ENCODE measurements around the gene AMBRA1.

AMBRA1 gene

DNA sequence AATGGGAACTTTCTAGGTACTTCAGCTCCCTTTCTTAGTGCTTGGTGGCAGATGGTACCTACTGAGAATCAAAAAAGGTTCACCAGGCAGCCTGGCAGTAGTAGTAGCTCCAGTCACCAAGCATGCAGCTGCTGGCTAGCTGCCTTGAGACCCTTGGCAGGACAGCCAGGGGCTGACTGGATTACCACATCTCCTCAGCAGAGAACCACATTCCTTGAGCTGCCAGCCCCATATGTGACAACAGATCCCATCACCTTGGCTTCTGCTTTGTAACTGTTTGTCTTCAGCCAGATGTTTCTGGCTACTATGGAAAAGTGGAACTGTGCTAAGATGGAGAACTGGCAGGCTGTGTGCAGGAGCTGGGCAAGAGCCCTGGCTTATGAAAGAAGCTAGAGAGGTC is 162.6 kb downstream of the AMBRA1 start:
- H2AFZ ChIP-seq (ENCODE audit: low read depth, low read length): no peak overlapping the region
- H3K4me1 ChIP-seq (ENCODE audit: insufficient read depth, low read length): no peaks in the 10 kb centered on the region
- no peaks in the 10 kb centered on the region for H3K27me3 ChIP-seq (ENCODE audit: insufficient read depth, low read length)
- no peaks in the 10 kb centered on the region for H3K9me3 ChIP-seq (ENCODE audit: low read length)
- H3K4me3 ChIP-seq (ENCODE audit: low read length): no peak overlapping the region
- H3K36me3 ChIP-seq (ENCODE audit: insufficient read depth, low read length): peaks cover 44% of the 10 kb centered on the region

DNA sequence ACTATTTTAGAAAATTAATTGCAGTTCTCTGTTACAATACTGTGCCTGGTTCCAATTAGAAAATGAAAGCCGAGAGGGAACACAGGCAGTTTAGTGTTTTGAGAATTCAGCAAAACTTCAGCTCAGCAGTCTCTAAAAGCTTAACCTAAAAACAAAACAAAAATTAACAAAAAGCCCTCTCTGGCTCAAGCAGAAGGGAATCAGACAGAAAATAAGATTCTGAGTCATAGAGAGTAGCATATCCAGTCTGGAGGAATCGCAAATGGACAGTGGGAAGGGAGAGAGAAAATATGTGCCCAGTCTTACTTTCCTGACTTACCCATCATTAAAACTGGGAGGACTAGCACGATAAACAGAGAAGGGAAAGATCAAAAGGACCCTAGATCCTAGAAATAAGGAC is 164.1 kb downstream of the AMBRA1 start:
- H3K4me3 ChIP-seq (ENCODE audit: low read length): no peak overlapping the region
- H3K4me1 ChIP-seq (ENCODE audit: insufficient read depth, low read length): no peaks in the 10 kb centered on the region
- peaks cover 39% of the 10 kb centered on the region for H3K36me3 ChIP-seq (ENCODE audit: insufficient read depth, low read length)
- no peaks in the 10 kb centered on the region for H3K9me3 ChIP-seq (ENCODE audit: low read length)
- H2AFZ ChIP-seq (ENCODE audit: low read depth, low read length): no peak overlapping the region
- no peaks in the 10 kb centered on the region for H3K27me3 ChIP-seq (ENCODE audit: insufficient read depth, low read length)

DNA sequence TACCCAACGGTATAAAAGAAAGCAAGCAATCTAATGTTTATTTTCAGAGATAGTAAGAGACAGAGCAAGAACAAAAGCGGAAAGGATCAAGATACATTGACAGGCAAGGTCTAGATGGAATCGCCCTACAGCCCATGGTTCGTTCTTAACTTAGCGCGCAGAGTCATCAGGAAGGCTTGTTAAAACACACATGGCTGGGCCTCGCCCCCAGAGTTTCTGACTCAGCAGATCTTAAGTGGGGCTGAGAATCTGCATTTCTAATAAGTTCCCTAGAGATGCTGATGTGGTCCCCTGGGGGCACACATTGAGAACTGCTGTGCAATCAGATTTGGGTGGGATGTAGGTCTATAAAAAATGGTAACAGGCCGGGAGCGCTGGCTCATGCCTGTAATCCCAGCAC is 166.5 kb downstream of the AMBRA1 start:
- H2AFZ ChIP-seq (ENCODE audit: low read depth, low read length): no peak overlapping the region
- H3K9me3 ChIP-seq (ENCODE audit: low read length): no peaks in the 10 kb centered on the region

DNA sequence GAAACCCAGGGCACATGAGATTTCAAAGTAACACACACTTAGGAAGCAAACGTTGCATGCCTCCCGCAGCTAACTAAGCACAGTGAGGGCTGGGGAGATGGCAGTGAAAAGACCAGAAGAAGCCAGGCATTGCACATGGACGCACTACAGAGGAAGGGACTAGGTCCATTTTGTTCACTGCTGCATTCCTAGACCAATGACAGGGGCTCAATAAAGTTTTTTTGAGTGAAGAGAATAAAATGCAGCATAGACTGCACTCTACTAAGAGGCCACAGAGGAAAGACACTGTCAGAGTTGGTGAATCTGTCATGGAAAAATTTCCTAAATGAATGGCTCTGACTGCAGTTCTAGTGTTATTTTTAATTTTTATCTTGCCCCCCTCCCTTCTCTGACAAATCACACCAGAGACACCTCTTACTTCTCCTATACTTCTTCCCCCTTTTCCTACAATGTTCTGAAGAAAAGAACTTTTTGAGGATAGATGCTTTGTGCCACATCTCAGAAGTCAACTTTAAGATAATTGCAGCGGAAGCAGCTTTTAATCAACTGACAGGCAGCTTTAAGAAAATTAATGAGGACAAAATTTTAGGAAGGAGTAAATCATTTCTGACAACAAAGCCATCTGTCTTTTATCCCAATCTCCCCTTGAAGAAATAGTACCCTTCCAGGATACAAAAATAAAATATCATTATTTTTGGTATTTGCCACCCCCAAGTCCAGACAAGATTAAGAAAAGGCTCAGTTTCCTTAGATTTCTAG is 167.4 kb downstream of the AMBRA1 start:
- no peak overlapping the region for H2AFZ ChIP-seq (ENCODE audit: low read depth, low read length)
- H3K27me3 ChIP-seq (ENCODE audit: insufficient read depth, low read length): no peaks in the 10 kb centered on the region
- H3K36me3 ChIP-seq (ENCODE audit: insufficient read depth, low read length): peaks cover 17% of the 10 kb centered on the region

More for the DNA sequence above, 166.5 kb downstream of the AMBRA1 start:
- no peak overlapping the region for H3K4me3 ChIP-seq (ENCODE audit: low read length)
- peaks cover 25% of the 10 kb centered on the region for H3K36me3 ChIP-seq (ENCODE audit: insufficient read depth, low read length)
- H3K4me1 ChIP-seq (ENCODE audit: insufficient read depth, low read length): no peaks in the 10 kb centered on the region
- H3K27me3 ChIP-seq (ENCODE audit: insufficient read depth, low read length): no peaks in the 10 kb centered on the region

DNA sequence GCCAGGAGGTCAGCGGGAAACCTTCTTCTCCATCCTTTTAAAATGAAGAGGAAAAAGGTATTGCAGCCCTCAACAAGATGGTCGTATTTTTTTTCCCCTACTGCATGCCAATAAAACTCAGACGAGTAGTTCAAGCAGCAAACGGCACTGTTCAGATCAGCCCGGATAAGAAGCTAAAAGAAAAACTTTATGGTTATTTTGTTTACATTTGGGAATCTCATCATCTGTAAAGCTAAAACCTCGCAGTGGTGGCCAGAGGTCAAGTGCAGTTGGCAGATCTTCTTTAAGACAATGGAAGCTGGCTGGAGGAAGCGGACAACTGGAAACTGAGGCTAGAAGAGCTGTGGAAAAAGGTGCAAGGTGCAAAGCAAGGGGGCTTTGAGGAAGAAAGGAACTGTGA is 171.2 kb downstream of the AMBRA1 start:
- Histone ChIP-seq H3K9me3 (ENCODE audit: low read length) (no peaks in the 10 kb centered on the region), H2AFZ (ENCODE audit: low read depth, low read length) (no peak overlapping the region), H3K27me3 (ENCODE audit: insufficient read depth, low read length) (no peaks in the 10 kb centered on the region), H3K4me1 (ENCODE audit: insufficient read depth, low read length) (peaks cover 8% of the 10 kb centered on the region), H3K36me3 (ENCODE audit: insufficient read depth, low read length) (peaks cover 9% of the 10 kb centered on the region), H3K4me3 (ENCODE audit: low read length) (no peak overlapping the region)

More for the DNA sequence above, 167.4 kb downstream of the AMBRA1 start:
- no peak overlapping the region for H3K4me3 ChIP-seq (ENCODE audit: low read length)
- H3K9me3 ChIP-seq (ENCODE audit: low read length): no peaks in the 10 kb centered on the region
- H3K4me1 ChIP-seq (ENCODE audit: insufficient read depth, low read length): no peaks in the 10 kb centered on the region

DNA sequence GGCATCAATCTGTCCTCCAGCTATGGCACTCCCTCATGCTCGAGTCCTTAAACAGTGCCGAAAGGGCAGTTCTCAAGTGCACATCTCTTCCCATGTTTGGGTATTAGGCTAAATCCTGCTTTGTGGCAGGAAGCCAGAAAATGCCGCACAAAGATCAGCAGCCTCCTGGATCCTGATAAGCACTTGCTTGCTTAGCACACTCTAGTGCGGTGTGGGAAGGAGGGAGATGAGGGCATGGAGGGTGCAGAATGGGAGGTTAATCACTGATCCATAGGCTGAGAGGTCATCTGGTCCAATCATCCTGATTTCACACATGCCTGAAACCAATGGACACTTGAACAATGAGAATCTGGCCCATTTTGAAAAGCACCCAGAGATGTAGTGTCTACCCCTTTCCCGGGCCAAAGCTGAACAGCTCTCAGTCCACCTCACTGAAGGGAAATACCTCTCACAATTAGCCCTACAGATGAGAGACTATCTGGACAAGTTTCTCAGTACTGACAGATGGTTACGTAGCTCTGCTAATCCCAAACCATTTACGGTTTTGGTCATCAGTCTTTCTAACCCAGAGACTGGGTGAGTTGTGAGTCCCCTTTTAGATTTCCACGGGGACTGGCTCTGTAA is 172.5 kb downstream of the AMBRA1 start:
- H3K36me3 ChIP-seq (ENCODE audit: insufficient read depth, low read length): peaks cover 20% of the 10 kb centered on the region
- no peak overlapping the region for H3K4me3 ChIP-seq (ENCODE audit: low read length)
- H3K4me1 ChIP-seq (ENCODE audit: insufficient read depth, low read length): peaks cover 8% of the 10 kb centered on the region
- H3K27me3 ChIP-seq (ENCODE audit: insufficient read depth, low read length): no peaks in the 10 kb centered on the region
- H3K9me3 ChIP-seq (ENCODE audit: low read length): no peaks in the 10 kb centered on the region
- no peak overlapping the region for H2AFZ ChIP-seq (ENCODE audit: low read depth, low read length)

DNA sequence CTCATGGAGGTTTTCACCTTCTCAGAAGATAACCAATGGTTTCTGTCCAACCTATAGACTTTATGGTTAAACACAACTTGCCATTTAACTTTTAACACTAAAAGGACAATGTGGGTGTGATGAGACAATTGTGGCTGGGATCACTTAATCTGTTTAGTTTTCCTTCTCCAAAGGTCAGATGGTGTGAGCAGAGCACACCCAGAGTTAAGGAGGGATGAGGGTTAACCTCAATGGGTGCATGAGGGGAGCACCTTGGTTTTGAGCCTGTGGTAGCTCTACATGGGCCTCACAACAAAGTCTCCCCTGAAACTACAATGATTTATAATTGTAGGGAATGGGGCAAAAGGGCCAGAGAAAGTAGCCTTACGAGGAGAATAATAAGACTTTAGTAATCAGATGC is 173.3 kb downstream of the AMBRA1 start:
- peaks cover 8% of the 10 kb centered on the region for H3K4me1 ChIP-seq (ENCODE audit: insufficient read depth, low read length)
- H3K9me3 ChIP-seq (ENCODE audit: low read length): no peaks in the 10 kb centered on the region
- H3K4me3 ChIP-seq (ENCODE audit: low read length): no peak overlapping the region
- peaks cover 29% of the 10 kb centered on the region for H3K36me3 ChIP-seq (ENCODE audit: insufficient read depth, low read length)
- H2AFZ ChIP-seq (ENCODE audit: low read depth, low read length): no peak overlapping the region
- no peaks in the 10 kb centered on the region for H3K27me3 ChIP-seq (ENCODE audit: insufficient read depth, low read length)

DNA sequence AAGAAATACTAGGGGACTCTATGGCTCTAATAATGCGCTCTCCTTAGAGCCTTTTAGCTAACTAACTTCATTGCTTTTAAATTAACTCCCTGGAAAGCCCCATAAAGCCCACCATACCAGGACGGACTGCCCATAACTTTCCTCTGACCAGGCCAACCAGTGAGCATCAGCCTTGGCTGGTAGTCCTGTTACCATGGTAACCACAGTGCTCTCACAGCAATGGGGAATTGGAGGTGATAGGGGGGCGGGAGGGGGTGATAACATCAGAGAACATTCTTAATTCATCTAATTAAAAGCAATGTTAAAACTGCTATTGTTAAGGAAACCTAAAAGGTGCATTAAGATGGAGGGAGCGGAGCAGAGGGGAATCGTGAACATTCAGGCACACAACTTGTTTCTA is 175.1 kb downstream of the AMBRA1 start:
- Histone ChIP-seq H3K4me3 (ENCODE audit: low read length) (no peak overlapping the region), H3K4me1 (ENCODE audit: insufficient read depth, low read length) (peaks cover 8% of the 10 kb centered on the region), H2AFZ (ENCODE audit: low read depth, low read length) (no peak overlapping the region), H3K27me3 (ENCODE audit: insufficient read depth, low read length) (no peaks in the 10 kb centered on the region), H3K36me3 (ENCODE audit: insufficient read depth, low read length) (peaks cover 46% of the 10 kb centered on the region), H3K9me3 (ENCODE audit: low read length) (no peaks in the 10 kb centered on the region)

DNA sequence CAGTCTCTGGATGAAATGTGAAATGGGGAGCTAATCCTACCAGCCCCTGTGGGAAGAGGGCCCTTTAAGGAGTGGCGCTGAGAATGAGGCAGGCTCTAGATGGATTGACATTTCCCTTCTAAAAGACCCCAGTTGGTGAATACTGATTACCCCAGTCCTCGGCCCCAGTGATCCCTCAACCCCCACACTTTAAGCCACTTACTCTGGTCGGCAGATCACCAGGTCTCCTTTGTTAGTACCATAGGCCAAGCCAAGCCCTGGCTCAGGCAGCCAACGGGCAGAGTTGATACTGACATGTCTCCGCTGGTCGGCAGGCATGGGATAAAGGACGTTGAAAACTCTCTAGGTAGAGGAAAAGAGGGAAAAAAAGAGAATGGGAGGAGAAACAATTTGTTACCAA is 176.1 kb downstream of the AMBRA1 start:
- Histone ChIP-seq H3K9me3 (ENCODE audit: low read length) (no peaks in the 10 kb centered on the region), H2AFZ (ENCODE audit: low read depth, low read length) (no peak overlapping the region), H3K36me3 (ENCODE audit: insufficient read depth, low read length) (peaks cover 47% of the 10 kb centered on the region), H3K27me3 (ENCODE audit: insufficient read depth, low read length) (no peaks in the 10 kb centered on the region), H3K4me1 (ENCODE audit: insufficient read depth, low read length) (peaks cover 8% of the 10 kb centered on the region), H3K4me3 (ENCODE audit: low read length) (no peak overlapping the region)

DNA sequence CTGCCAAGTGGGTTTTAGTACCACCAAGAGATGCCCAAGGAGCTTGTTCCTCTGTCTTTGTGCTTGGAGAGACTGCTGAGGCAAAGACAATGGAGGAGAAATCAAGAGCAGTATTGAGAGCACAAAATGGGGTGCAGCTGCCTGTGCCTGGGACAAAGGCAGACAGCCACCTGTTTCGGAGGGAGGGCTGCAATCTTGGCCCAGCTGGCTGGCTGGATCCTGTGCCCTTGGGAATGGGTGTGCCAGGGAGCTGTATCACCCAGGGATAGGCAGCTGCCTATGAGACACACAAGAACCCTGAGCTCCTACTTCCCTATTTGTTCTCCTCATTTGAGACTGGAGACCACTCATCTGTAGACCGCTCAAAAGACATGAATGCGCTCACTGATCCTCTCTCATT is 178.9 kb downstream of the AMBRA1 start:
- H3K9me3 ChIP-seq (ENCODE audit: low read length): no peaks in the 10 kb centered on the region
- H3K36me3 ChIP-seq (ENCODE audit: insufficient read depth, low read length): peaks cover 46% of the 10 kb centered on the region
- peaks cover 8% of the 10 kb centered on the region for H3K4me1 ChIP-seq (ENCODE audit: insufficient read depth, low read length)
- no peak overlapping the region for H3K4me3 ChIP-seq (ENCODE audit: low read length)
- H3K27me3 ChIP-seq (ENCODE audit: insufficient read depth, low read length): no peaks in the 10 kb centered on the region
- H2AFZ ChIP-seq (ENCODE audit: low read depth, low read length): no peak overlapping the region

DNA sequence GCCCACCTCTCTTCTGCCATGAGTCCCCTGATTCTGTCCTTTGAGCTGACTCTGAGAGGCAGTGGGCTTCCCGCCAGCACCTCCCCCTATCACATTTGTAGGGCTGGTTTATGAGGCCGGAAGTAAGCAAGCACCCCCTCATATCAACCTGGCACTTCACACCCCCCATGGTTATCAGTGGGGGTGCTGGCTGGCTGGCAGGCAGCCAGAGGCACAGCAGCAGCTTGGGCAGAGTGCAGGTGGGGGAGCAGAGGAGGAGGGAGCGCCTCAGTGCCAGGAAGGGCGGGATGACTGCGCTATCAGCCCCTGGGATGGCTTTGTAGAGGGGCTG is 179.4 kb downstream of the AMBRA1 start:
- peaks cover 43% of the 10 kb centered on the region for H3K36me3 ChIP-seq (ENCODE audit: insufficient read depth, low read length)

DNA sequence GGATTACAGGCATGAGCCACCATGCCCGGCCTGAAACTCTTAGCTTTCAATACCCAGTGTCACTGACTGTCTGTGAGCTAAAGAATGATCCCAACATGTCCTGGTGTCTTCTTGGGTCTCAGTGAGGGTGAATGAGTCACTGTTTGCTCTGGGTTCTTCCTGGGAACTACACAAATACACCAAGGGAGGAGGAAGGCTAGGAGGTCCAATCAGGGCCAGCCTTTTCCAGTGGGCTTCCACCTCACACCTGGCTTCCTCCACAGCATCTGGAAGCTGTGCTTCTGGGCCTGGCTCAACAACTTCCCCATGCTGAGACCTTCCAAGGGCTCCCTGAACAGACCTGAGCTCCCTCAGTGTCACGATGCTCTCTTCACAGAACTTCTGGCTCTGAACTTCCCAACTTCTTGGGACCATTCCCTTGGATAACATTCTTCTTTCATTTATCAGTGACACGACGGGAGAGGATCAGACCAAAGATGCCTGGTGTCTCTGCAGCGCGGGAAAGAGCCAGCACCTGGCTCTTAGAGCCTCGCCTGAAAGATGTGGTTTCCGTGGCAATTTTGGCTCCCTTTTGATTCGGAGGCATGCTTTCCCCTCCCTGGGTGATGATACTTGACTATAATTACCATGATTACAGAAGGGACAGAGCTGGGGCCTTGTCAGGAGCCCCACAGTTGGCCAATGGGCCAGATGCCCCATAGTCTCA is 179.9 kb downstream of the AMBRA1 start:
- Histone ChIP-seq H3K27me3 (ENCODE audit: insufficient read depth, low read length) (no peaks in the 10 kb centered on the region), H2AFZ (ENCODE audit: low read depth, low read length) (no peak overlapping the region), H3K36me3 (ENCODE audit: insufficient read depth, low read length) (peaks cover 43% of the 10 kb centered on the region), H3K9me3 (ENCODE audit: low read length) (no peaks in the 10 kb centered on the region), H3K4me1 (ENCODE audit: insufficient read depth, low read length) (peaks cover 8% of the 10 kb centered on the region), H3K4me3 (ENCODE audit: low read length) (no peak overlapping the region)

More for the DNA sequence above, 179.4 kb downstream of the AMBRA1 start:
- Histone ChIP-seq H3K27me3 (ENCODE audit: insufficient read depth, low read length) (no peaks in the 10 kb centered on the region), H2AFZ (ENCODE audit: low read depth, low read length) (no peak overlapping the region), H3K4me3 (ENCODE audit: low read length) (no peak overlapping the region), H3K4me1 (ENCODE audit: insufficient read depth, low read length) (peaks cover 8% of the 10 kb centered on the region), H3K9me3 (ENCODE audit: low read length) (no peaks in the 10 kb centered on the region)

DNA sequence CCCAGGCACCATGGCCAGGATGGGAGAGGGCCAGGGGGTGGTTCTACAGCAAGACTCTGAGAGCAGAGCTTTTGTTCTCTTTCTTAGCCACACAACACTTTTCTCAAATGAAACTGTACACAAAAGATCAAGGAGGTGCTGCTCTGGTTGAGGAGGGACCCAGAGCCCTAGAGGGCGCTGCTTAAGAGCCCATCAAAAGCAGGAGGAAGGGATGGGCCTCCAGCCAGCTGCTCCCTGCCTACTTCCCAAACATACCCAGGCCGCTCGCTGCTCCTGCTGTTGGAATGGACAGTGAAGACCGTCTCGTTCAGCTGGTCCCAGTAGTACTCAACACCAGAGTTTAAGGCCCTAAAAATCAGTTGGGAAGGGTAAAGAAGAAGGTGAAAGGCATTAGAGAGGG is 183.8 kb downstream of the AMBRA1 start:
- Histone ChIP-seq H3K36me3 (ENCODE audit: insufficient read depth, low read length) (peaks cover 42% of the 10 kb centered on the region), H3K9me3 (ENCODE audit: low read length) (no peaks in the 10 kb centered on the region), H3K4me3 (ENCODE audit: low read length) (no peak overlapping the region), H3K4me1 (ENCODE audit: insufficient read depth, low read length) (no peaks in the 10 kb centered on the region), H3K27me3 (ENCODE audit: insufficient read depth, low read length) (no peaks in the 10 kb centered on the region), H2AFZ (ENCODE audit: low read depth, low read length) (no peak overlapping the region)
